ENCODE measurements around the gene TRIM29. TPM values are rescaled to one million over a fixed set of nuclear protein-coding genes. Genes with fewer than 3 reads are reported as not detected.

TRIM29 gene
- total and polyA plus RNA-seq, 9 of the 15 experiments (the other 6 are each of a cell fraction or from before 2014, with no cell fraction given), result 0.08 to 1.4 (median 0.42) TPM; not detected in 2

GRCh38 chr11:120135838-120136237 lies 2.1 kb downstream of the TRIM29 start (continued):
- TF ChIP-seq ZBTB11 (CRISPR knock-in tag; IDR thresholded peaks at IDR 0.05) (no peak), DPF2 (IDR thresholded peaks at IDR 0.05) (no peak)

- no peak overlapping the region for H3K9ac ChIP-seq (ENCODE audit: insufficient read depth in 1 of 2, low read depth in 2 of 2, low read length in 2 of 2)
- DNase-seq (ENCODE audit: extremely low read depth in 1 of 4, low spot score in 3 of 4) (no peak), FAIRE-seq (no peak), ATAC-seq (no peak)
- H3K79me2 ChIP-seq (ENCODE audit: control insufficient read depth, insufficient read depth, low read length), result no peaks in the 10 kb centered on the region
- H4K20me1 ChIP-seq (replicated peaks; ENCODE audit: control insufficient read depth, insufficient read depth, low read length), result peaks cover 18% of the 10 kb centered on the region
- CTCF ChIA-PET (ENCODE audit: low intra/inter-chr PET ratio), result no interaction called here
- H3K9me3 ChIP-seq (replicated peaks; ENCODE audit: control insufficient read depth, insufficient read depth, low read depth, low read length), result no peaks in the 10 kb centered on the region
- no peak overlapping the region for H3K4me3 ChIP-seq
- H3K4me1 ChIP-seq (replicated peaks in 1 of 2; ENCODE audit: control insufficient read depth in 2 of 2, insufficient read depth in 2 of 2, low read length in 2 of 2), result peaks cover 0 to 8% of the 10 kb centered on the region in 2 experiments; a peak in 2 of 5 replicates
- no peak overlapping the region for H3K27ac ChIP-seq (ENCODE audit: extremely low read depth, low read depth, low read length)
- in situ Hi-C loops (cut with MboI), result no loop called here
- peaks cover 5% of the 10 kb centered on the region for H3K9me1 ChIP-seq (ENCODE audit: control insufficient read depth, insufficient read depth, low read length)
- BruUV-seq (replicated peaks), result no TSS peak
- POLR2A ChIA-PET, result no interaction called here
- H2AFZ ChIP-seq (ENCODE audit: low read depth, low read length), result no peak overlapping the region
- WGBS (ENCODE audit: insufficient coverage, low coverage, missing lambda C conversion rate), result 0% methylated on average over 5 of the region's 5 CpGs
- intact Hi-C loops (cut with micrococcal nuclease), result no loop called here
- no peaks in the 10 kb centered on the region for H3K36me3 ChIP-seq (ENCODE audit: control insufficient read depth, insufficient read depth, low read length)
- no peak overlapping the region for H3K4me2 ChIP-seq (ENCODE audit: insufficient read depth, low read length)
- H3K27me3 ChIP-seq (ENCODE audit: control insufficient read depth in 2 of 2, insufficient read depth in 2 of 2, low read length in 2 of 2), result peaks cover 25 to 86% of the 10 kb centered on the region in 2 experiments
- TF ChIP-seq THAP12 (CRISPR knock-in tag; IDR thresholded peaks at IDR 0.05) (no peak), KLF1 (tag; IDR thresholded peaks at IDR 0.05) (no peak), HDGF (IDR thresholded peaks at IDR 0.05) (no peak), SREBF1 (IDR thresholded peaks at IDR 0.05; ENCODE audit: borderline replicate concordance, low read depth, low read length) (no peak), HDAC6 (IDR thresholded peaks at IDR 0.05; ENCODE audit: low read depth, low read length) (no peak), ZZZ3 (IDR thresholded peaks at IDR 0.05) (no peak), ARID3A (IDR thresholded peaks at IDR 0.05; ENCODE audit: borderline replicate concordance, low read depth, low read length) (no peak), RAD51 (IDR thresholded peaks at IDR 0.05; ENCODE audit: borderline replicate concordance, low read depth) (no peak), FOSL1 (tag; conservative IDR thresholded peaks at IDR 0.05) (no peak), TCF7L2 (IDR thresholded peaks at IDR 0.05; ENCODE audit: low read depth, low read length) (no peak), ZNF57 (CRISPR knock-in tag; IDR thresholded peaks at IDR 0.05) (no peak)
Measured at GRCh38 chr11:120134931-120135228, 3.0 kb downstream of the TRIM29 start.
